Thoracic aorta (tissue), 2 donors: ENCODE results near the gene ZNF784. TPM values are rescaled to one million over a fixed set of nuclear protein-coding genes. Genes with fewer than 3 reads are reported as not detected.

Experiments
- ATAC-seq: fragments of 150-250 bp; one replicate; pipeline ENCODE4 v1.8.0; 2017; ENCODE audit warnings: low read depth; ENCODE audit not compliant: insufficient number of reproducible peaks, low FRiP score
- DNase-seq: peaks from one replicate; pipeline ENCODE4 v3.0.0-alpha.2; 2020; ENCODE audit warnings: low spot score
- H3K27ac ChIP-seq, 2 donors: fragments of 200-600 bp; sonication (generic); 1 replicate in 1 of 2; 2 replicates in 1 of 2; pipeline ENCODE4 v1.5.1; 2016; ENCODE audit warnings: mild to moderate bottlenecking in 2 of 2, moderate library complexity in 2 of 2
- H3K27me3 ChIP-seq: fragments of 200-600 bp; sonication (generic); replicated peaks from 2 replicates; pipeline ENCODE4 v1.6.0; 2016; ENCODE audit warnings: mild to moderate bottlenecking; ENCODE audit not compliant: insufficient read depth
- H3K36me3 ChIP-seq: fragments of 200-600 bp; sonication (generic); one replicate; pipeline ENCODE4 v1.5.1; 2016
- H3K4me1 ChIP-seq, 2 donors: fragments of 200-600 bp; sonication (generic); 1 replicate in 1 of 2; 2 replicates in 1 of 2; pipeline versions ENCODE4 v1.5.1 to v1.6.0; 2016; ENCODE audit warnings: low read depth in 2 of 2, mild to moderate bottlenecking in 1 of 2; ENCODE audit not compliant: control insufficient read depth in 1 of 2
- H3K4me3 ChIP-seq: fragments of 200-600 bp; sonication (generic); 2 replicates; pipeline ENCODE4 v1.5.1; 2016; ENCODE audit warnings: mild to moderate bottlenecking
- H3K9me3 ChIP-seq: fragments of 200-600 bp; sonication (generic); 2 replicates; pipeline ENCODE4 v1.5.1; 2016
- total RNA-seq, 2 donors: library from RNA; depleted of rRNA; stranded (reverse); fragments of >200 nt; gene quantifications; one replicate each; pipeline versions ENCODE4 v1.1.0 to v1.2.3, GENCODE V29; 2016
- TF ChIP-seq, protein P1 (sequence below): fragments of 200-600 bp; sonication (generic); IDR thresholded peaks from one replicate; pipeline ENCODE4 v1.5.1; 2019; ENCODE audit warnings: antibody characterized with exemption

The ZNF784 gene
- total RNA-seq, 2 donors from 2014 or later, result 8.5 to 13.0 TPM

DNA sequence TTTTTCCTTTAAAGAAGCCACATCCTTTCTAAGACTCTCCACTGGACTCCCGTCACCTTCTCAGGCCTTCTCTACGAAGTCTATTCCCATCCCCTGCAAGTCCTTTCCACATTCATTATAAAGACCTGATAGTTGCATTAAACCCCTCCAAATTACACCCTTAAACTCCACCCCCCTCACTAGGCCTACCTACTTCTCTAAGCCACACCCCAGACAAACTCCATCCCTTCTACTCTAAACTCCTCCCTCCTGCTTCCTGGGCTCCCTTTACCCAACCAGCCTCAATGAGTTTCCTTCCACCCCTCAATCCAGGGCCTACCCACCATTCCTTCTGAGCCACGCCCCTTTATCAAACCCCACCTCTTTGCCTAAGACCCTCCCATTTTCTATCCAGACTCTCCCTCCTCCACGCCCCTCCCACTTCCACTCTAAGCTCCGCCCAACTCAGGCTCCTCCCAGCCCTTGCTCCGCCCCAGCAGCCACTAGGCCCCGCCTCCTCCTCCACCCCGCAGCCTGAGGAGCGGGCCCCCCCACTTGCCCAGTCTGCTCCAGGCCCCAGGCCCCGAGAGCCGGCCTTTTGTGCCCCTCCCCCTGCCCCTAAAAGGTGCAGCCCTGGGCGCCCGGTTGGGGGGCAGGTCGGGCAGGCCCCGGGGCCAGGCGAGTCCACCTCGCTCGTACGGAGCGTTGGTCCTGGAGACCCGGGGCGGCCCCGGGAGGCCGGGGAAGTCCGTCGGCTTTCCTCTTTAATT is 25.5 kb downstream of the ZNF784 start:
- Histone ChIP-seq H3K27me3 (no peaks in the 10 kb centered on the region), H3K27ac (peak overlapping the region; percentile 94 to 98), H3K4me1 (peaks cover 0 to 19% of the 10 kb centered on the region in 2 donors), H3K36me3 (peaks cover 12% of the 10 kb centered on the region), H3K9me3 (no peaks in the 10 kb centered on the region), H3K4me3 (peak overlapping the region; percentile 97)
- peak; percentile 62 for ATAC-seq
- DNase-seq, result peak; percentile 85
- TF ChIP-seq, protein P1, sequence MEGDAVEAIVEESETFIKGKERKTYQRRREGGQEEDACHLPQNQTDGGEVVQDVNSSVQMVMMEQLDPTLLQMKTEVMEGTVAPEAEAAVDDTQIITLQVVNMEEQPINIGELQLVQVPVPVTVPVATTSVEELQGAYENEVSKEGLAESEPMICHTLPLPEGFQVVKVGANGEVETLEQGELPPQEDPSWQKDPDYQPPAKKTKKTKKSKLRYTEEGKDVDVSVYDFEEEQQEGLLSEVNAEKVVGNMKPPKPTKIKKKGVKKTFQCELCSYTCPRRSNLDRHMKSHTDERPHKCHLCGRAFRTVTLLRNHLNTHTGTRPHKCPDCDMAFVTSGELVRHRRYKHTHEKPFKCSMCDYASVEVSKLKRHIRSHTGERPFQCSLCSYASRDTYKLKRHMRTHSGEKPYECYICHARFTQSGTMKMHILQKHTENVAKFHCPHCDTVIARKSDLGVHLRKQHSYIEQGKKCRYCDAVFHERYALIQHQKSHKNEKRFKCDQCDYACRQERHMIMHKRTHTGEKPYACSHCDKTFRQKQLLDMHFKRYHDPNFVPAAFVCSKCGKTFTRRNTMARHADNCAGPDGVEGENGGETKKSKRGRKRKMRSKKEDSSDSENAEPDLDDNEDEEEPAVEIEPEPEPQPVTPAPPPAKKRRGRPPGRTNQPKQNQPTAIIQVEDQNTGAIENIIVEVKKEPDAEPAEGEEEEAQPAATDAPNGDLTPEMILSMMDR, result no peak

DNA sequence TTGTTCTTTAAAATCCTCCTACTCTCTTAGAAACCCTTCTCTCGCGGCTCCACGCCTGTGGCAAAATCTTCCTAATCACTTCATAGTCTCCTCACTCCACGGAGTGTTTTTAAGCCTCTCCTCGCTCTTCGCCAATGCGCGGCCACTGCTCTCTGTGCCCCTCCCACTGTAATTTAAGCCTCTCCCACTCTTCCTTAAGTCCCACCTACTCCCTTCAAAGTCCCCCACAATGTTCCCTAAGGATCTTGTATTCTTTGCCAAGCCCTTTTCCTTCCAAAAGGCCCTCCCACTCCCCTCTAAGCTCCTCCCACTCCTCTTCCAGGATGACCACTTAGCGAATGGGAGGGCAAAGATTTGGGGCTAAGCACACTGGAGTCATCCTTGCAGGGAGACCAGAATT is 26.3 kb downstream of the ZNF784 start:
- Histone ChIP-seq H3K4me3 (no peak overlapping the region), H3K4me1 (peaks cover 0 to 18% of the 10 kb centered on the region in 2 donors), H3K36me3 (peaks cover 12% of the 10 kb centered on the region), H3K9me3 (no peaks in the 10 kb centered on the region), H3K27me3 (no peaks in the 10 kb centered on the region), H3K27ac (peak overlapping the region in 1 of 2 donors; percentile 94)
- TF ChIP-seq, protein P1, result no peak
- ATAC-seq (no peak), DNase-seq (no peak)

DNA sequence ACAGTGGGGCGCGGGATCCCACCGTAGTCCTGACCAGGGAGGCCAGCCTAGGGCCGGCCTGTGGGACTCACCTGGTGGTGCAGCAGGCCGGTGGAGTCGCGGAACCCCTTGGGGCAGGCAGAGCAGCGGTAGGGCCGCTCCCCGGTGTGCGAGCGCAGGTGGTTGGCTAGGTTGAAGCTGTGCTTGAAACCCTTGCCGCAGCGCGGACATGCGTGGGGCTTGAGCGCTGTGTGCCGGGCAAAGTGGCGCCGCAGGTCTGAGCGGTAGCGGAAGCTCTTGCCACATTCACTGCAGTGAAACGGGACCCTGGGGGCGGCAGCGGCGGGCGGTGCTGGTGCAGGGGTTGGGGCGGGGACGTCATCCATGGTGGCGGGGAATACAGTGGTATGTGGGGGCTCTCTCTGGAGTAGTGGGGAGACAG is 26.9 kb downstream of the ZNF784 start:
- Histone ChIP-seq H3K4me1 (peaks cover 0 to 18% of the 10 kb centered on the region in 2 donors), H3K27me3 (no peaks in the 10 kb centered on the region), H3K36me3 (peaks cover 12% of the 10 kb centered on the region), H3K27ac (no peak overlapping the region), H3K9me3 (no peaks in the 10 kb centered on the region), H3K4me3 (no peak overlapping the region)
- no peak for ATAC-seq
- TF ChIP-seq, protein P1, result no peak
- no peak for DNase-seq

DNA sequence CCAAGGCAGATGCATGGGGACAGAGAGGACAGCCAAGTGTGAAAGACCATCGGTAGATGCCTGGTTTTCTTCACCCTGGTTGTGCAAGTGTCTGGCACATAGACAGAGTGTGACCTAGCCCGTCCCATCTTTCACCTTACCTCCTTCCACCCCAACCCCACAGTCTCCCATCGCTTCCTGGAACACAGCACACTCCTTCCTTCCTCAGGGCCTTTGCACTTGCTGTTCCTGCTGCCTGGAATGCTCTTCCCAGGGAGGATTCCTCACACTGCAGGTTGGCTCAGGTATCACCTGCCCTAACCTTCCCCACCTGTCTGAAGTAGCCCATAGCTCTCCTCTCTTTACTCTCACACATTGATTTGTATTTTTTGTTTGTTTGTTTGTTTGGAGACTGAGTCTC is 28.1 kb downstream of the ZNF784 start:
- no peak for DNase-seq
- H3K27me3 ChIP-seq, result no peaks in the 10 kb centered on the region
- peaks cover 12% of the 10 kb centered on the region for H3K36me3 ChIP-seq
- peaks cover 0 to 16% of the 10 kb centered on the region in 2 donors for H3K4me1 ChIP-seq
- TF ChIP-seq, protein P1, result no peak
- no peaks in the 10 kb centered on the region for H3K9me3 ChIP-seq
- ATAC-seq, result no peak
- H3K27ac ChIP-seq, result no peak overlapping the region
- H3K4me3 ChIP-seq, result no peak overlapping the region

DNA sequence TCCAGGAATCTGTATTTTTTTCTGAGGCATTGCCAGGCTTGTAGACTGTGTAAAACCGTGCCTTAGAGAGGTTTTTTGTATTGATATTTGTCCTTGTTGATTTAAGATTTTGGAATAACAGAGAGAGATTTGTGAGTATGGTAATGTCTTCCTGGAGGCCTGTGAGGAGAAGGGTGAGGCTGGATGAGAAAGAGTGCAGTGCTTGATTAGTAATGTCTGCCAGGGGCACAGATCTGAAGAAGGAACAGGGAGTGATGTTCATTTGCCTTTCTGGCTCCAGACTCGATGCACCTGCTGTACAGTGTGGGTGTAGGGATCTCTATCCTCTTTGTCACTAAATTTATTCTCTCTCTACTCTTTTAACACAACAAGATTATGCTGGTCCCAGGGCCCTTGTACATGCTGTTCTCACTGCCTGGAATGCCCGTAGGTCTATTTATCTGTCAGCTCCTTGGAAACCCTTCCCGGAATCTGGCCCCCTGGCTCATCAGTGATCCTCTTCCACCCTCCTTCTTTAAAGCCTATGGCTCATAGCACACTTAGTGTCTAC is 29.3 kb downstream of the ZNF784 start:
- ATAC-seq (no peak), DNase-seq (no peak)
- no peak overlapping the region for H3K27ac ChIP-seq
- H3K4me1 ChIP-seq, result peaks cover 0 to 8% of the 10 kb centered on the region in 2 donors
- H3K27me3 ChIP-seq, result no peaks in the 10 kb centered on the region
- H3K4me3 ChIP-seq, result no peak overlapping the region
- H3K36me3 ChIP-seq, result peaks cover 12% of the 10 kb centered on the region
- no peaks in the 10 kb centered on the region for H3K9me3 ChIP-seq
- TF ChIP-seq, protein P1, result no peak
